ENCODE data around the gene FAM193A. TPM values are rescaled to one million over a fixed set of nuclear protein-coding genes. Genes with fewer than 3 reads are reported as not detected.
"Not testable (repeated sequence)": the region's sequence is repeated elsewhere in the genome, so short reads cannot be mapped to it uniquely, and the experiment has no call there.

Gene FAM193A
- total RNA-seq, 1 donor from 2014 or later, result 14.6 TPM

GRCh38 chr4:2586502-2586901 is 50.1 kb downstream of the FAM193A start:
- H3K4me3 ChIP-seq (ENCODE audit: low read depth, low read length), result no peak overlapping the region
- no peak for DNase-seq (ENCODE audit: low read depth)
- TF ChIP-seq CTCF (conservative IDR thresholded peaks at IDR 0.05; ENCODE audit: low read depth, low read length), result no peak

GRCh38 chr4:2587213-2587823 is 50.9 kb downstream of the FAM193A start:
- TF ChIP-seq CTCF (conservative IDR thresholded peaks at IDR 0.05; ENCODE audit: low read depth, low read length), result no peak
- DNase-seq (ENCODE audit: low read depth), result no peak
- no peak overlapping the region for H3K4me3 ChIP-seq (ENCODE audit: low read depth, low read length)

- no peak overlapping the region for H3K4me3 ChIP-seq (ENCODE audit: low read depth, low read length)
- TF ChIP-seq CTCF (conservative IDR thresholded peaks at IDR 0.05; ENCODE audit: low read depth, low read length), result no peak
- no peak for DNase-seq (ENCODE audit: low read depth)
Observed at GRCh38 chr4:2588259-2588658, 51.8 kb downstream of the FAM193A start.

- no peak overlapping the region for H3K4me3 ChIP-seq (ENCODE audit: low read depth, low read length)
- no peak for DNase-seq (ENCODE audit: low read depth)
- TF ChIP-seq CTCF (conservative IDR thresholded peaks at IDR 0.05; ENCODE audit: low read depth, low read length), result no peak
Observed at GRCh38 chr4:2591189-2591588, 54.7 kb downstream of the FAM193A start.

GRCh38 chr4:2592014-2592413 is 55.6 kb downstream of the FAM193A start:
- H3K4me3 ChIP-seq (ENCODE audit: low read depth, low read length); DNase-seq (ENCODE audit: low read depth): not testable (repeated sequence)

- TF ChIP-seq CTCF (conservative IDR thresholded peaks at IDR 0.05; ENCODE audit: low read depth, low read length), result no peak
- DNase-seq (ENCODE audit: low read depth), result no peak
- no peak overlapping the region for H3K4me3 ChIP-seq (ENCODE audit: low read depth, low read length)
Observed at GRCh38 chr4:2592572-2592971, 56.1 kb downstream of the FAM193A start.

- no peak for DNase-seq (ENCODE audit: low read depth)
- no peak overlapping the region for H3K4me3 ChIP-seq (ENCODE audit: low read depth, low read length)
- no peak for TF ChIP-seq CTCF (conservative IDR thresholded peaks at IDR 0.05; ENCODE audit: low read depth, low read length)
Observed at GRCh38 chr4:2593003-2593402, 56.6 kb downstream of the FAM193A start.

All from epithelial cell of proximal tubule (primary cell).